HG03064 (cell line): ENCODE results near the gene JUP.
"Not testable (repeated sequence)": the region's sequence is repeated elsewhere in the genome, so short reads cannot be mapped to it uniquely, and the experiment has no call there.

Experiments used
- ATAC-seq: cut with Tn5 transposase; IDR thresholded peaks from one replicate; pipeline ENCODE4 v1.9.1; 2021; ENCODE audit warnings: low read depth; ENCODE audit not compliant: unreplicated experiment

JUP gene

GRCh38 chr17:41786227-41787020, at the start of gene JUP:
TSS of gene JUP (minus strand) at chr17:41786711. CDS start at chr17:41771854, 14,857 bp downstream.
- ATAC-seq, result no peak

- no peak for ATAC-seq
These were observed 49.5 kb upstream of the JUP start, which contains the start of gene NT5C3B for GRCh38 chr17:41835800-41836549. TSS of gene NT5C3B (minus strand) at chr17:41836232. CDS start at chr17:41836193, 39 bp downstream.

GRCh38 chr17:41835214-41835799, 48.8 kb upstream of the JUP start:
- ATAC-seq, result no peak

GRCh38 chr17:41829961-41830360, 43.5 kb upstream of the JUP start:
- not testable (repeated sequence) for ATAC-seq

- ATAC-seq, result no peak
These were observed 38.8 kb upstream of the JUP start for GRCh38 chr17:41825175-41825845.

GRCh38 chr17:41824086-41824485, 37.6 kb upstream of the JUP start:
- no peak for ATAC-seq

GRCh38 chr17:41823580-41823979, 37.1 kb upstream of the JUP start:
- ATAC-seq, result no peak

GRCh38 chr17:41823141-41823524, 36.6 kb upstream of the JUP start:
- ATAC-seq, result no peak

GRCh38 chr17:41822216-41823140, 36.0 kb upstream of the JUP start:
- no peak for ATAC-seq

- ATAC-seq, result no peak
These were observed 35.3 kb upstream of the JUP start for GRCh38 chr17:41821776-41822175.

GRCh38 chr17:41818024-41818423, 31.5 kb upstream of the JUP start:
- no peak for ATAC-seq

GRCh38 chr17:41816637-41817320, 30.3 kb upstream of the JUP start:
- no peak for ATAC-seq

GRCh38 chr17:41814195-41814594, 27.7 kb upstream of the JUP start:
- no peak for ATAC-seq

- ATAC-seq, result no peak
These were observed 27.2 kb upstream of the JUP start for GRCh38 chr17:41813699-41814124.

- ATAC-seq, result no peak
These were observed 26.7 kb upstream of the JUP start for GRCh38 chr17:41813152-41813680.

- no peak for ATAC-seq
These were observed 26.1 kb upstream of the JUP start, which contains the start of gene FKBP10 for GRCh38 chr17:41812381-41813151. TSS of gene FKBP10 (plus strand) at chr17:41813004. CDS start at chr17:41813035, 31 bp downstream.

GRCh38 chr17:41811549-41812380, 25.3 kb upstream of the JUP start, which contains the start of gene P3H4:
TSS of gene P3H4 (minus strand) at chr17:41811949. CDS start at chr17:41811915, 34 bp downstream.
- ATAC-seq, result no peak
